Epithelial cell of proximal tubule (primary cell): ENCODE results near the gene SMOC2. TPM values are rescaled to one million over a fixed set of nuclear protein-coding genes. Genes with fewer than 3 reads are reported as not detected.
A peak's percentile ranks its signal among the peaks of the same experiment; 100 is the strongest.

Experiments
- DNase-seq: peaks from one replicate; pipeline ENCODE4 v3.0.0-alpha.2; 2011; ENCODE audit warnings: low read depth
- H3K4me3 ChIP-seq: 2 replicates; pipeline ENCODE4 v1.5.1; 2011; ENCODE audit warnings: low read depth, mild to moderate bottlenecking, low read length
- total RNA-seq: library from RNA; depleted of rRNA; stranded (reverse); fragments of >200 nt; gene quantifications from 2 replicates; pipeline ENCODE4 v1.2.3, GENCODE V29; 2015
- TF ChIP-seq, protein P1 (sequence below): conservative IDR thresholded peaks from 2 replicates; pipeline ENCODE4 v1.5.1; 2012; ENCODE audit warnings: low read depth, mild to moderate bottlenecking, low read length

The SMOC2 gene
- total RNA-seq, 1 donor from 2014 or later: 0.35 TPM

DNA sequence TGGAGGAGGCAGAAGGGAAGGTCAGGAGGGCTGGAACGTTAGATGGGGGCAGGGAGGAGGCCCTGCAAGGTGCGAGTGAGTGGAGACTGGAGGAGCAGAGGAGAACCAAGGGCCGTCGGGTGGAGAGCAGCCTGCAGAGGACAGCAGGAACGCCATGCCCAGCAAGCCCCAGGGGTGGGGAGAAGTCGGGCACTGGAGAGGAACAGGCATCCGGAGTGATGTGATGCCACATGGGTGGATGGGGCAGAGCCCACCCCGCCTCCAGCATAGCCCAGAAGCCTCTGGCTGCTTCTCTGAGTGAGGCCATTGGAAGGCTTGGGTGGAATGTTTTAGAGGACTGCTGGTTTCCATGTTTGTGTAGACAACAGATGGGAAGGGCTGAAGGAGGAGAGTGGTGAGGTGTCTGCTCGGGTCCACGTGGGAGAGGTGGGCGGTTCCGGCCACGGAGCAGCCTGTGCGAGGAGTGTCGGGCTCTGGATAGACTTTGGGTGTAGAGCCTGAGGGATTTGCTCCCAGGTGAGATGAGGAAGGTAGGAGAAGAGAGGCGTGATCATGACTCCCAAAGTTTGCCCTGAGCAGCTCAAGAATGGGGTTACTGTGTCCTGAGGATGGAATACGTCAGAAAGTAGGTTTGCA, 221.4 kb downstream of the SMOC2 start:
- TF ChIP-seq, protein P1, sequence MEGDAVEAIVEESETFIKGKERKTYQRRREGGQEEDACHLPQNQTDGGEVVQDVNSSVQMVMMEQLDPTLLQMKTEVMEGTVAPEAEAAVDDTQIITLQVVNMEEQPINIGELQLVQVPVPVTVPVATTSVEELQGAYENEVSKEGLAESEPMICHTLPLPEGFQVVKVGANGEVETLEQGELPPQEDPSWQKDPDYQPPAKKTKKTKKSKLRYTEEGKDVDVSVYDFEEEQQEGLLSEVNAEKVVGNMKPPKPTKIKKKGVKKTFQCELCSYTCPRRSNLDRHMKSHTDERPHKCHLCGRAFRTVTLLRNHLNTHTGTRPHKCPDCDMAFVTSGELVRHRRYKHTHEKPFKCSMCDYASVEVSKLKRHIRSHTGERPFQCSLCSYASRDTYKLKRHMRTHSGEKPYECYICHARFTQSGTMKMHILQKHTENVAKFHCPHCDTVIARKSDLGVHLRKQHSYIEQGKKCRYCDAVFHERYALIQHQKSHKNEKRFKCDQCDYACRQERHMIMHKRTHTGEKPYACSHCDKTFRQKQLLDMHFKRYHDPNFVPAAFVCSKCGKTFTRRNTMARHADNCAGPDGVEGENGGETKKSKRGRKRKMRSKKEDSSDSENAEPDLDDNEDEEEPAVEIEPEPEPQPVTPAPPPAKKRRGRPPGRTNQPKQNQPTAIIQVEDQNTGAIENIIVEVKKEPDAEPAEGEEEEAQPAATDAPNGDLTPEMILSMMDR: no peak
- no peak for DNase-seq
- no peak overlapping the region for H3K4me3 ChIP-seq

DNA sequence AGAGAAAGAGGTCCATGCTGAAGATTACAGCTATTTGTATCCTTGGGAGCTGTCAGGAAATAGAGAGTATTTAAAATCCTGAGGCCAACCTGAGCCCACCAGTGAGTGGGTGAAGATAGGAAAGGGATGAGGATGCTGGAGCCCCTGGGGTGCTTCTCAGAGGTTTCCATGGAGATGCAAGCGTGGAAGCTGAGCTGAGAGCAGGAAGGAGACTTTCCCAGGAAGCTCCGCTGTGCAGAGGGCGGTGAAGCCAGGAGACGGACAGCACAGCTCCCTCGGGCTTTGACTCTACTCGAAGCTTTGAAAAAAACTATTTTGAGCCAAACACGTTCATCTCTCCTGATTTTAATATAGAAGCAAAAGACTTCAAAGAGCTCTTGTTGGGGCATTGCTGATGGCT, 222.1 kb downstream of the SMOC2 start:
- TF ChIP-seq, protein P1: no peak
- no peak overlapping the region for H3K4me3 ChIP-seq
- DNase-seq: no peak

DNA sequence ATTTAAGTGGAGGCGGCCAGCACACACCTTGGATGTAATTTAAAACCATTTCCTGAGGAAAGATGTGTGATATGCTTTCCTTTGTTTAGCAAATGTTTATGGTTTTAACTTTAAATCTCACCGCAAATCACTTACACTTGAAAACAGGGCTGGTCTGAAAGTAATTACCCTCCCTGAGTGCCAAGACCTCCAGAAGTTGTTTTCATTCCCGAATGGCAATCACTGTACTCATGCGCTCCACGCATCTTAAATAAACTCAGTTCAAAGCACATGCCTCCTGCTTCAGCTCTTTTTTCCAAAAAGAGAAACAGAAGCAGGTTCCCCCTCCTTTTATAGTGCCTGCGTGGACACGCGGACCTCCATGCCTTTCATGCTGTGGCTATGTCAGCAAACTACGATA, 224.0 kb downstream of the SMOC2 start:
- TF ChIP-seq, protein P1: no peak
- no peak for DNase-seq

DNA sequence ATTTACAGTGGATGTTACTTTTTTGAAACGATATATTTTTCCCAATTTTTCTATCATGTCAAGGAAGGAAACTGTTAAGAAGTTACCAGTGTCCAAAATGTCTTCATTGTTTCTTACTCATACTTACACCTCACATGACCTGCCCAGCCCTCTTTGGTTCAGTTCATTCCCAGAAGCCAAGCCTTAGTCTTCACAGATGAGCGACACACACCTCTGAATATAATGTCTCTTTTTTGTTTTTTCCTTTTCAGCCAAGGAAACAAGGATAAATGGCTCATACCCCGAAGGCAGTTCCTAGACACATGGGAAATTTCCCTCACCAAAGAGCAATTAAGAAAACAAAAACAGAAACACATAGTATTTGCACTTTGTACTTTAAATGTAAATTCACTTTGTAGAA, 225.2 kb downstream of the SMOC2 start:
- peak; percentile 27 for DNase-seq
- H3K4me3 ChIP-seq: no peak overlapping the region
- TF ChIP-seq, protein P1: no peak

More for the DNA sequence above, 224.0 kb downstream of the SMOC2 start:
- H3K4me3 ChIP-seq: no peak overlapping the region

DNA sequence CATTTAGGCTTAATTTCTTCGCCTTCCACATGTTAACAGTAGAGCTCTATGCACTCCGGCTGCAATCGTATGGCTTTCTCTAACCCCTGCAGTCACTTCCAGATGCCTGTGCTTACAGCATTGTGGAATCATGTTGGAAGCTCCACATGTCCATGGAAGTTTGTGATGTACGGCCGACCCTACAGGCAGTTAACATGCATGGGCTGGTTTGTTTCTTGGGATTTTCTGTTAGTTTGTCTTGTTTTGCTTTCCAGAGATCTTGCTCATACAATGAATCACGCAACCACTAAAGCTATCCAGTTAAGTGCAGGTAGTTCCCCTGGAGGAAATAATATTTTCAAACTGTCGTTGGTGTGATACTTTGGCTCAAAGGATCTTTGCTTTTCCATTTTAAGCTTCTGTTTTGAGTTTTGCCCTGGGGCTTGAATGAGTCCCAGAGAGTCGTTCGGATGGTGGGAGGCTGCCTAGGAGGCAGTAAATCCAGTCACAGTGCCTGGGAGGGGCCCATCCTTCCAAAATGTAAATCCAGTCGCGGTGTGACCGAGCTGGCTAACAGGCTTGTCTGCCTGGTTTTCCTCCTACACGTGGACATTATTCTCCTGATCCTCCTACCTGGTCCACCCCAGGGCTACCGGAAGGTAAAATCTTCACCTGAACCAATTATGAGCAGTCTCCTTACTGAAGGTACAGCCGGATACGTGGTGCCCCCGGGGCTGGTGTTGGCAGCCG, 225.9 kb downstream of the SMOC2 start:
- DNase-seq: peak; percentile 16
- TF ChIP-seq, protein P1: no peak
- no peak overlapping the region for H3K4me3 ChIP-seq

DNA sequence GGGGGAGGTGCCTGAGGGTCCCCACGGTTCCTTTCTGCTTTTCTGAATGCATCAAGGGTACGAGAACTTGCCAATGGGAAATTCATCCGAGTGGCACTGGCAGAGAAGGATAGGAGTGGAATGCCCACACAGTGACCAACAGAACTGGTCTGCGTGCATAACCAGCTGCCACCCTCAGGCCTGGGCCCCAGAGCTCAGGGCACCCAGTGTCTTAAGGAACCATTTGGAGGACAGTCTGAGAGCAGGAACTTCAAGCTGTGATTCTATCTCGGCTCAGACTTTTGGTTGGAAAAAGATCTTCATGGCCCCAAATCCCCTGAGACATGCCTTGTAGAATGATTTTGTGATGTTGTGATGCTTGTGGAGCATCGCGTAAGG, 226.4 kb downstream of the SMOC2 start:
- no peak for DNase-seq
- TF ChIP-seq, protein P1: no peak
- H3K4me3 ChIP-seq: no peak overlapping the region
